Thyroid gland (tissue), 4 donors: ENCODE data around the gene RIN1.

Experiments
- POLR2A ChIP-seq, 2 donors: fragments of 450-650 bp; IDR thresholded peaks; one replicate each; pipeline ENCODE4 v1.6.1; 2017; ENCODE audit warnings: antibody characterized with exemption in 2 of 2, mild to moderate bottlenecking in 2 of 2, moderate library complexity in 1 of 2
- TF ChIP-seq, protein P1 (sequence below), 6 experiments: fragments of 200-600 bp in 3 of 6; fragments of 450-650 bp in 3 of 6; sonication (generic) in 3 of 6; IDR thresholded peaks; one replicate each; pipeline ENCODE4 v1.5.1; 2016 to 2019; ENCODE audit warnings: antibody characterized with exemption in 6 of 6, mild to moderate bottlenecking in 2 of 6, inconsistent platforms in 1 of 6, moderate library complexity in 1 of 6

- TF ChIP-seq, protein P1, sequence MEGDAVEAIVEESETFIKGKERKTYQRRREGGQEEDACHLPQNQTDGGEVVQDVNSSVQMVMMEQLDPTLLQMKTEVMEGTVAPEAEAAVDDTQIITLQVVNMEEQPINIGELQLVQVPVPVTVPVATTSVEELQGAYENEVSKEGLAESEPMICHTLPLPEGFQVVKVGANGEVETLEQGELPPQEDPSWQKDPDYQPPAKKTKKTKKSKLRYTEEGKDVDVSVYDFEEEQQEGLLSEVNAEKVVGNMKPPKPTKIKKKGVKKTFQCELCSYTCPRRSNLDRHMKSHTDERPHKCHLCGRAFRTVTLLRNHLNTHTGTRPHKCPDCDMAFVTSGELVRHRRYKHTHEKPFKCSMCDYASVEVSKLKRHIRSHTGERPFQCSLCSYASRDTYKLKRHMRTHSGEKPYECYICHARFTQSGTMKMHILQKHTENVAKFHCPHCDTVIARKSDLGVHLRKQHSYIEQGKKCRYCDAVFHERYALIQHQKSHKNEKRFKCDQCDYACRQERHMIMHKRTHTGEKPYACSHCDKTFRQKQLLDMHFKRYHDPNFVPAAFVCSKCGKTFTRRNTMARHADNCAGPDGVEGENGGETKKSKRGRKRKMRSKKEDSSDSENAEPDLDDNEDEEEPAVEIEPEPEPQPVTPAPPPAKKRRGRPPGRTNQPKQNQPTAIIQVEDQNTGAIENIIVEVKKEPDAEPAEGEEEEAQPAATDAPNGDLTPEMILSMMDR (IDR thresholded peaks at IDR 0.05) = no peak
- TF ChIP-seq POLR2A (IDR thresholded peaks at IDR 0.05) = no peak
Observed at GRCh38 chr11:66318600-66318970, 17.6 kb downstream of the RIN1 start.
